PC-3 (cell line): ENCODE data around the gene CA9.

Experiments used
- EZH2 ChIP-seq: fragments of 300-600 bp; sonication (generic); IDR thresholded peaks from one replicate; pipeline ENCODE4 v1.6.1; 2017; ENCODE audit warnings: antibody characterized with exemption, mild to moderate bottlenecking, low read length; ENCODE audit not compliant: unreplicated experiment
- TF ChIP-seq, protein P1 (sequence below): fragments of 300-600 bp; sonication (generic); conservative IDR thresholded peaks from 2 replicates; pipeline ENCODE4 v1.5.1; 2017; ENCODE audit warnings: antibody characterized with exemption, low read depth, mild to moderate bottlenecking, low read length

DNA sequence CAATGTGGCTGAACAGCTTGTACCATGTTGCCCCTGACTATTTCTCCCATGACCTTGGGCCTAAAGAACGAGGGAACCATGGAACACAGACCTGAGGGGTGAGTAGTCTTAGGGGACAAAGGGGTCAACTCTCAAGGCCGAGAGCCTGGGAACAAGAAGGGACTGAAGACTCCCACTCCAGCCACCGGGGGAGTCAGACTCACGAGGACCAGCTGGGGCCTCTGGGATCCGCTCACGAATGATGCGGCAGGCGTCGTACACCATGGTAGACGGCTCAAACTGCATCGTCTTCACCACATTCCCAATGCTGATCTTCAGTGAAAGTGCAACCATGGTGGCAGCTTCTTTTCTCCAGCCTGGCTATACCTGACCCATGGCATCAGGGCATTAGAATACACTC, 51.6 kb downstream of the CA9 start:
- no peak for TF ChIP-seq EZH2
- TF ChIP-seq, protein P1, sequence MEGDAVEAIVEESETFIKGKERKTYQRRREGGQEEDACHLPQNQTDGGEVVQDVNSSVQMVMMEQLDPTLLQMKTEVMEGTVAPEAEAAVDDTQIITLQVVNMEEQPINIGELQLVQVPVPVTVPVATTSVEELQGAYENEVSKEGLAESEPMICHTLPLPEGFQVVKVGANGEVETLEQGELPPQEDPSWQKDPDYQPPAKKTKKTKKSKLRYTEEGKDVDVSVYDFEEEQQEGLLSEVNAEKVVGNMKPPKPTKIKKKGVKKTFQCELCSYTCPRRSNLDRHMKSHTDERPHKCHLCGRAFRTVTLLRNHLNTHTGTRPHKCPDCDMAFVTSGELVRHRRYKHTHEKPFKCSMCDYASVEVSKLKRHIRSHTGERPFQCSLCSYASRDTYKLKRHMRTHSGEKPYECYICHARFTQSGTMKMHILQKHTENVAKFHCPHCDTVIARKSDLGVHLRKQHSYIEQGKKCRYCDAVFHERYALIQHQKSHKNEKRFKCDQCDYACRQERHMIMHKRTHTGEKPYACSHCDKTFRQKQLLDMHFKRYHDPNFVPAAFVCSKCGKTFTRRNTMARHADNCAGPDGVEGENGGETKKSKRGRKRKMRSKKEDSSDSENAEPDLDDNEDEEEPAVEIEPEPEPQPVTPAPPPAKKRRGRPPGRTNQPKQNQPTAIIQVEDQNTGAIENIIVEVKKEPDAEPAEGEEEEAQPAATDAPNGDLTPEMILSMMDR: no peak
